HG03571 (cell line): ENCODE data around the gene C1orf105.
"Not testable (repeated sequence)": the region's sequence is repeated elsewhere in the genome, so short reads cannot be mapped to it uniquely, and the experiment has no call there.

Source experiments
- ATAC-seq: cut with Tn5 transposase; IDR thresholded peaks from one replicate; pipeline ENCODE4 v1.9.1; 2021; ENCODE audit not compliant: unreplicated experiment

The C1orf105 gene

DNA sequence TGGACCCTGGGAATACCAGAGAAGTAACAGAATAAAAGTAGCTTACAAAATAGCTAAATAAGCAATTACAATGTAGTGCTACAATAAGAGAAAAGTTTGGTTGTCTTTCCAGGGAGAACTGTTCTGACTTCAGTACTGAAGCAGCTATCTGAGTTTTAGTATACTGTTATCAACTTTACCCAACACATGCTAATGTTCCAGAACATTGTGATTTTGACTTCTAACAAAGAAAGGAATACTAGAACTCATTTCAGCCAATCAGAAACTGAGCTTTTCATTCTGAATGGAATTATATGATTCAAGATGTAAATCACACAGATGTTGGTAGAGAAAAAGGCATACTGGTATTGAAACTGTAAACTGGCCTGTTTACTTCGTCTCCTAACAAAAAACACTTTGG is at the start of gene C1orf105:
Gene C1orf105, plus strand, starts transcription at position 301 of the 400 bp plus-strand sequence. CDS start 201 bp downstream, outside the sequence.
- no peak for ATAC-seq

GRCh38 chr1:172371646-172372045 is 48.8 kb upstream of the C1orf105 start:
- not testable (repeated sequence) for ATAC-seq

DNA sequence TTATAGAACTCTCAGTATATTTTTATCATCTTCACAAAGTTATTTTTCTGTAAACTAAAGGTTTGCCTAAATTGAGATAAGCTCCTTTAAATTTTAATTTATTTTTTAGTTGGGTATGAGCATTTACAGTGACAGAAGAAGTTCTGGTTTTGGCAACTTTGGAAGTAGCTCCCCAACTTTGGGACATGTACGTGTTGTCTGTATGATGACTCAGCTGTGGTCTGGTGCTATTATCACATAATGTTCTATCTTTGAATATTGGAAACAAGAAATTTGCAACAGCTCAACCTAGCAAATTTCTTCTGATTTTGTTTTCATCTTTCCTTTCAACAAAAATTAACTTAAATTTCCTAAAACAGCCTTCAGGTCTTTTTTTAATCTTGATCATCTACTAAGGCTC is 46.6 kb upstream of the C1orf105 start:
- no peak for ATAC-seq

GRCh38 chr1:172375211-172375631 is 45.3 kb upstream of the C1orf105 start:
- ATAC-seq = no peak

DNA sequence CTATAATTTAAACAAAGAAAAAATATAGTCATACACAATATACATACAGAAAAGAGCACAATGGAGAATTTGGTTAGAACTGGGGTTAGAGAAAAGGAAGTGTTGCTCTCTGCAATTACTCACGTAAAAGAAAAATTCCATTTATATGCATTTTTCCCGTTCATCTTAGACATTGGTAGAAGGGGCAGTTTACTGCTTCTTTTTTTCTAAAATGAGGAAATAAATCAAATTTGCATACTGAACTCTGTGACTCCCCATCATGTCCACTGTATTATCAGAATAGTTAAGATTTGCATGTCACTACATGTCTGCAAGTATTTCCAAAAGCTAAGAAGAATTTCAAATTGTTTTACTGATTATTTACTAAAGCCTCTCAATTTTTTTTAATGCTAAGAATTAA is 44.1 kb upstream of the C1orf105 start:
- ATAC-seq = no peak

DNA sequence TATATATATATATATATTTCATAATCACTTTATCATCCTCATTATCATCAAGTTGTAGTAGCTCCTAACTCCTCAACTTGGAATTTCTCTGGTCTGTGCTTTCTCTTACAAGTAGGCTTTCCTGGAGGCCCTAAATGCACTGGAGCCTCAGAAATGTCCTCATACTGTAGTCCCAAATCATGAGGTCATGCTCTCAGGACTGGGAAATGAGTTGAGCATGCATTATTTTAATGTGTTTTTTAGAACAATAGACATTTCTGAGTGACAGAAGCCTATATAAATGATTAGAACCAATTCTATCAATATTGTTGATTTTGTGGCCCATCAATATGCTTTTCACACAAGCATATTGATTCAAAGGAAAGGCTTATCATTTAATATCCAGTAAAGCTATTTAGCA is 42.9 kb upstream of the C1orf105 start:
- no peak for ATAC-seq

- ATAC-seq = no peak
Observed at GRCh38 chr1:172378109-172378760, 42.2 kb upstream of the C1orf105 start.

DNA sequence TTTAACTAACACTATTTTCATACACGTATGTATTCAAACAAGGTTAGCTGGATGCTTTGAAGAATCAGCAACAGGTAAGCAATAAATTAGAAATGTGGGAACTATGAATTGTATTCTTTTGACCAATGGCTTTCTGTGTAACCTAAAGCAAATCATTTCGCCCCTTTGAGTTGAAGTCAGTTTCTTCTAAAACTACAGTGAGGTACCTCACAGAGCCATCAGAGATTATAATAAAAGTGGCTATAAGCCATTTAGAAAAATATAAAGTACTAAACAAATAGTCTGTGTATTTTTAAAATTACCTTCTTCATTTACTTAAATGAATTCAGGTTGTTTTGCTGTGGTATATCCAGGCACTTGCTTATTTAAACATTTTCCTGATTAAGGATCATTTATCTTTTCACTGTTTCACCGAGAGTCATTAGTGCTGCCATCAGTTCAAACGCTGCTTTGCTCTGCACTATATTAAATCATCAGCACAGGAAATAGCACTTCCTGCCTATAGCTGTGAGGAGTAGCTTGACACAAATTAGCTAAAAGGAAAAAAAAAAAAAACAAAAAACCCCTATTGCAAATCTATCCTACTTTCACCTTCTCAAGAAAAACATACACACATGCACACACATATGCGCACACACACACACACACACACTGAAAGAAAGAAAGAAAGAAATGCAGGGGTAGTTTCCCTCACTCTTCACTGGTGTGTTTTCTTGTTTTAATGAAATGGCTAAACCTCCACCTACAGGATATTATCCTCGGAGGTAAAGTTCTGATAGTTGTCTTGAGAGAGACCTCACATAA is 39.8 kb upstream of the C1orf105 start:
- peak; percentile 97 for ATAC-seq

GRCh38 chr1:172381946-172382345 is 38.5 kb upstream of the C1orf105 start:
- ATAC-seq = no peak

GRCh38 chr1:172382406-172382805 is 38.1 kb upstream of the C1orf105 start:
- ATAC-seq = no peak

GRCh38 chr1:172382990-172383389 is 37.5 kb upstream of the C1orf105 start:
- no peak for ATAC-seq

DNA sequence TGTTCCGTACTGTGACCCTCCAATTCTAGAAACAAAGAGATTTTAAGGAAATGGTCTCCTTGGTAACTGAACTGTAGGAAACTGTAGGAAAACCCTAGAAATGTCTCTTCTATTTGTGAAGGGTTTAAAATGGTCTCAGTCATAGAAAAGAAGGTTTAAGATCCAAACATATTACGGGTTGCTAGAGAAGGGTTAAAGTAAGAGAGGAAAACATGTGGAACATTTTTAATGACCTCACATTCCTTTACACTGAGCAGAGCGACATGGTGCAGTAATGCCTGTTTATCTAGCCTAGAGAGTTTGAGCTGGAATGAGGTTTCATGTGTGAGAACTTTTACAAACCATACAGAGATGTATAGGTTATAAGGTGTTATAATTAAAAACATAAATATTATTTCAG is 36.9 kb upstream of the C1orf105 start:
- no peak for ATAC-seq

DNA sequence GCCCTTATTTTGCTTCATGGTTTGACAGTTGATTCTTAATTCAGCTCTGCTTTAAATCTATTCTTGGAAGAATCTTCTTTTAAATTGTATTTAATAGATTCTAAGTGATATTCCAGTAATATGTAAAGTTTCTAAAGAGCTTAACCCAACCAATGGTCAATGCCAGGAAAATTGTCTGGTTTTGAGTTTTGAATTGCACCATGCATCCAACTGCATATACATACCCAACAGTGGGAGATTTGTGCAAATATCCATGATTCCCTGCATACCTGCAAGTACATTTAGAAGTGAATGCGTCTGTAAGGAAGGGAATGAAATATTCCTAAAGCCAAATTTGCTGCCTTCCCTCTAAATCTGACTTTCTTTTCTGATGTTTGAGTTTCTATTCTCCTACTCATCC is 35.8 kb upstream of the C1orf105 start:
- ATAC-seq = no peak

GRCh38 chr1:172386046-172386445 is 34.4 kb upstream of the C1orf105 start:
- ATAC-seq = no peak

GRCh38 chr1:172388490-172388889 is 32.0 kb upstream of the C1orf105 start:
- no peak for ATAC-seq

DNA sequence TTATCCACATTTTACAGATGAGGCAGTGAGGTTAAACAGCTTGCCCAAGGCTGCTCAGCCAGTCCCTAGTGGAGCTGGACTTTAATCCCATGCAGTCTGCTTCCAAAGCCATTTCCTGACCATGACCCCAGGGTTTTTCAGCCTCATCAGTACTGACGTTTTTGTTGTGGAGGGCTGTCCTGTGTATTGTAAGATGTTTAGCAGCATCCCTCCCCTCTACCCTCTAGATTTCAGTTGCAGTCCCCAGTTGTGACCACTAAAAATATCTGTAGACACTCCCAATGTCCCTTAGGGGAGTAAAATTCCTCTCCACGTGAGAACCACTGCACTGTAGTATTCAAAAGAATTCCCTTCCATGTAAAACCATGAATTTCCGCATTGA is 30.2 kb upstream of the C1orf105 start:
- peak; percentile 24 for ATAC-seq

GRCh38 chr1:172390683-172391551 is 29.6 kb upstream of the C1orf105 start:
- ATAC-seq = peak; percentile 69

DNA sequence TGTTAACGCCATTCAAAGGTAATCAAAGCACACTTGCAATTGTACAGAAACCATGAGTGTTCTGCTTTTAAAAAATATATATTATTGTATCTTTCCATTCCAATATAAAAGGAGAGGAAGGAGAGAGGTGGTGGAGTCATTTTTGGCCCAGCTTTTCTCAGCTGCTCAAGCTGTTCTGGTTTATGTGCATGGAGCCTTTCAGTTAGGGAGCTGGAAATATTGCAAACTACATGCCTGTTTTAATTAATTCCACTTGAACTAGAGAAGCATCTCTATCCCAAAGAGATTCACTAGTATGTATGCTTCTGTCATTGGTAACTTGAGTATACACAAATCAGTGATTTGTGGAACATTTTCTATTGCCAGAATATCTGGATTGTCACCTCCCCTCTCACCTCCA is 28.5 kb upstream of the C1orf105 start:
- no peak for ATAC-seq

DNA sequence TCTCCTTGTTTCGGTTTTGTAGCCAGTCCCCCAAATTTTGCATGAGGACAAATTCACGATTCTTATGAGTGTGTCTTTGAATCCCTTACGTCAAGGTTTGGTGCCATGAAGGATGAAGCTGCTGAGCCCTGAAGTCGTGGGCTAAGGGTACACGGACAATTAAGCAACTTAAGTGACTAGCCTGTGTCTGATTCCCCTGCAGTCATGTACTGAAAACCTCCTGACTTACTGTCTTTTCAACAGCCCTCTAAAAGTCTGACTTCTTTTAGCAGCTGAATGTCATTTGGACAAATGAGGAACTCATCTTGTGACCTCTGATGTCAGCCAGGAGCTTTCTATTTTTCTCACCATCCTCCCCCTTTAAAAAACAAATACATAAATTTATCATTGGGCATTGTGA is 27.1 kb upstream of the C1orf105 start:
- ATAC-seq = no peak

GRCh38 chr1:172394141-172394751 is 26.2 kb upstream of the C1orf105 start:
- peak; percentile 71 for ATAC-seq

DNA sequence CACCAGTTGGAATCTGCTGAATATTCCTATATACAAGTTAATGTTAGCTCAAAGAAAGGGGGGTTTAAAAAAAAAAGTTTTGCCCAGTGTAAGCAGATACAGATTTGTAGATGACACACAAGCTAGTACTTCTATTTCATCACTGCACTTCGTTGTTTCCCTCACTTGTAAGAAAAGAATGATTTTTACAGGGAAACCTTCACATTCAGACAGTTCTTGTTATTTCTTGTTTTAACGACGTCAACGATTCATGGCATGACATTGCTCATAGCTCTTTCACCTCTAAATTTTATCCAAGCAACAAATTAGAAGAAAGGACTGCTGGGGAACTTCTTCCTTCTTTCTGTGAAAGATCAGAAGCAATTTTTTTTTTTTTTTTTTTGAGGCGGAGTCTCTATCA is 25.7 kb upstream of the C1orf105 start:
- ATAC-seq = no peak
